Parathyroid adenoma (tissue), 2 donors: ENCODE measurements around the gene SDSL.

Source experiments
- H2AFZ ChIP-seq: fragments of 300-600 bp; sonication (generic); one replicate; pipeline ENCODE4 v1.7.0; 2017; ENCODE audit warnings: antibody characterized with exemption, mild to moderate bottlenecking
- H3K27ac ChIP-seq: fragments of 300-600 bp; sonication (generic); one replicate; pipeline ENCODE4 v1.7.0; 2017
- H3K27me3 ChIP-seq: fragments of 300-600 bp; sonication (generic); one replicate; pipeline ENCODE4 v1.7.0; 2017; ENCODE audit warnings: low read length; ENCODE audit not compliant: control insufficient read depth, insufficient read depth
- H3K36me3 ChIP-seq: fragments of 300-600 bp; sonication (generic); one replicate; pipeline ENCODE4 v1.7.0; 2017; ENCODE audit warnings: low read length; ENCODE audit not compliant: control insufficient read depth, insufficient read depth
- H3K4me1 ChIP-seq: fragments of 300-600 bp; sonication (generic); one replicate; pipeline ENCODE4 v1.7.0; 2017; ENCODE audit warnings: control low read depth
- H3K4me2 ChIP-seq: fragments of 300-600 bp; sonication (generic); one replicate; pipeline ENCODE4 v1.7.0; 2017; ENCODE audit warnings: low read length
- H3K4me3 ChIP-seq: fragments of 300-600 bp; sonication (generic); one replicate; pipeline ENCODE4 v1.7.0; 2017; ENCODE audit warnings: low read depth, low read length
- H3K79me2 ChIP-seq: fragments of 300-600 bp; sonication (generic); one replicate; pipeline ENCODE4 v1.7.0; 2017; ENCODE audit warnings: control low read depth
- H3K9ac ChIP-seq: fragments of 300-600 bp; sonication (generic); one replicate; pipeline ENCODE4 v1.7.0; 2017; ENCODE audit warnings: mild to moderate bottlenecking
- H3K9me3 ChIP-seq: fragments of 300-600 bp; sonication (generic); one replicate; pipeline ENCODE4 v1.7.0; 2017; ENCODE audit warnings: low read length; ENCODE audit not compliant: control insufficient read depth
- CTCF ChIP-seq: fragments of 300-600 bp; sonication (generic); IDR thresholded peaks from one replicate; pipeline ENCODE4 v1.7.0; 2017; ENCODE audit warnings: antibody characterized with exemption, mild to moderate bottlenecking
- donor health status: primary hyperparathyroidism.

Gene SDSL

GRCh38 chr12:113395119-113395518, 27.1 kb upstream of the SDSL start:
- Histone ChIP-seq H2AFZ (no peak overlapping the region), H3K4me3 (no peak overlapping the region), H3K9me3 (no peaks in the 10 kb centered on the region), H3K27me3 (no peaks in the 10 kb centered on the region), H3K79me2 (no peaks in the 10 kb centered on the region), H3K36me3 (no peaks in the 10 kb centered on the region), H3K9ac (no peak overlapping the region), H3K27ac (no peak overlapping the region), H3K4me1 (no peaks in the 10 kb centered on the region), H3K4me2 (no peak overlapping the region)
- no peak for TF ChIP-seq CTCF

DNA sequence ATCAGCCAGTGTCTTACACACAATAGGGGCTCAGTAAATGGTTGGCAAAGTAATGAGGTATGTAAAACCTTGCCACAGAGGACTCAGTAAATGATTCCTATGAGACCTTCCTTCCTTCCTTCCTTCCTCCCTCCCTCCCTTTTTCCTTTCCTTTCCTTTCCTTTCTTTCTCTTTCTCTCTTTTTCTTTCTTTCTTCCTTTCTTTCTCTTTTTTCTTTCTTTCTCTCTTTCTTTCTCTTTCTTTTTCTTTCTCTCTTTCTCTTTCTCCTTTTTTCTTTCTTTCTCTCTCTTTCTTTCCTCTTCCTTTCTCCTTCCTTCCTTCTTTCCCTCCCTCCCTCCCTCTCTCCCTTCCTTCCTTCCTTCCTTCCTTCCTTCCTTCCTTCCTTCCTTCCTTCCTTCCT, 26.0 kb upstream of the SDSL start:
- Histone ChIP-seq H3K4me1 (no peaks in the 10 kb centered on the region), H3K27ac (no peak overlapping the region), H3K79me2 (no peaks in the 10 kb centered on the region), H3K9ac (no peak overlapping the region), H2AFZ (no peak overlapping the region), H3K4me2 (no peak overlapping the region), H3K4me3 (no peak overlapping the region), H3K36me3 (no peaks in the 10 kb centered on the region), H3K9me3 (no peaks in the 10 kb centered on the region), H3K27me3 (no peaks in the 10 kb centered on the region)
- TF ChIP-seq CTCF: no peak

DNA sequence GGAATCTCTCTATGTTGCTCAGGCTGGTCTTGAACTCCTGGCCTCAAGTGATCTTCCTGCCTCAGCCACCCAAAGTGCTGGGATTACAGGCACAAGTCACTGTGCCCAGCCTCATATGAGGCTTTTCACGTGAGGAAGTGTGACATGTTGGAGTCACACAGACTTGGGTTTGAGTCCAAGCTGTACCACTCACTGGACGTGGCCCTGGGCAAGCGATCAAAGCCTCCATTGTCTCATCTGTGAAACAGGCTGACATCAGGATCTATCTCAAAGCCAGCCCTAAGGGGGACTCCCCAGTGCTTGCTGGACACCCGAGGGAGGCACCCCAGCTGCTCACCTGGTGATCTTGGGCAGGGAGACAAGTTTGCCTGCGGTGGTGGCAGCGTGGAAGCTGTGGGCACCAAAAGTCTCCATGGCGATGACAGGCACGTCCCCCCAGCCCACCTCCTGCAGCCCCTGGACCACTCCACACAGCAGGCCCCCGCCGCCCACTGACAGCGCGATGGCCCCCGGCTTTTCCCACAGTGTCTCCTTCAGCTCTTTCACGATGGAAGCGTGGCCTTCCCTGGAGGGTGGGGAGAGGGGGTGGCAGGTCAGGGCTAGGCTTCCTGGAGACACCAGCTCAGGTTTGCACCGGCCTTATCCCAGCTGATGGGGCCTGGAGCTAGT, 25.2 kb upstream of the SDSL start:
- no peaks in the 10 kb centered on the region for H3K4me1 ChIP-seq
- H3K36me3 ChIP-seq: no peaks in the 10 kb centered on the region
- no peaks in the 10 kb centered on the region for H3K79me2 ChIP-seq
- no peaks in the 10 kb centered on the region for H3K9me3 ChIP-seq
- no peak overlapping the region for H3K9ac ChIP-seq
- H3K4me2 ChIP-seq: no peak overlapping the region
- H3K27me3 ChIP-seq: no peaks in the 10 kb centered on the region
- H3K4me3 ChIP-seq: no peak overlapping the region
- H2AFZ ChIP-seq: no peak overlapping the region
- no peak overlapping the region for H3K27ac ChIP-seq
- TF ChIP-seq CTCF: no peak

GRCh38 chr12:113397497-113398197, 24.5 kb upstream of the SDSL start:
- Histone ChIP-seq H3K4me2 (no peak overlapping the region), H3K4me1 (no peaks in the 10 kb centered on the region), H2AFZ (no peak overlapping the region), H3K36me3 (no peaks in the 10 kb centered on the region), H3K4me3 (no peak overlapping the region), H3K79me2 (no peaks in the 10 kb centered on the region), H3K9ac (no peak overlapping the region), H3K27ac (no peak overlapping the region), H3K9me3 (no peaks in the 10 kb centered on the region), H3K27me3 (no peaks in the 10 kb centered on the region)
- no peak for TF ChIP-seq CTCF
